GM19438 (cell line): ENCODE data around the gene SLC47A2.
"Not testable (repeated sequence)": the region's sequence is repeated elsewhere in the genome, so short reads cannot be mapped to it uniquely, and the experiment has no call there.

Experiments used
- ATAC-seq: cut with Tn5 transposase; IDR thresholded peaks from one replicate; pipeline ENCODE4 v1.9.1; 2021; ENCODE audit warnings: low read depth; ENCODE audit not compliant: unreplicated experiment

The SLC47A2 gene

DNA sequence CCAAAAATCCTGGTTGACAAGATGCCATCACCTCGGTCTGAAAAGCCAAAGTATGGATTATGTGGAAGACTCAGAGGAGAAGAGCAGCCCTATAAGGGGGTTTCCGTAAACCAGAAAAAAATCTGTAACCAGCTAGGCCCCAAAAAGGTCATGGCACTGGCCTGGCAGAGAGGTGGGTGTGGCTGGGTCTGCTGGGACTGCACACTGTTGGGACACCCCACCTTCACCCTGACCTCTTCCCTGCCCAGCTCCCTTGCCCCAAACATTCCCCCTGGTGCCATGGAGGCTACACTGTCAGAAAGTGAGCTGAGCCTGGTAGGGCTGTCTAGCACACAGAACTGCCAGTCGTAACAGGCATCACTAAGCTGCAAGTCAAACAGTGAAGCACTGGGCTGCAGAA is 6.5 kb downstream of the SLC47A2 start:
- ATAC-seq: no peak

GRCh38 chr17:19708431-19709175 is 7.8 kb downstream of the SLC47A2 start:
- no peak for ATAC-seq

DNA sequence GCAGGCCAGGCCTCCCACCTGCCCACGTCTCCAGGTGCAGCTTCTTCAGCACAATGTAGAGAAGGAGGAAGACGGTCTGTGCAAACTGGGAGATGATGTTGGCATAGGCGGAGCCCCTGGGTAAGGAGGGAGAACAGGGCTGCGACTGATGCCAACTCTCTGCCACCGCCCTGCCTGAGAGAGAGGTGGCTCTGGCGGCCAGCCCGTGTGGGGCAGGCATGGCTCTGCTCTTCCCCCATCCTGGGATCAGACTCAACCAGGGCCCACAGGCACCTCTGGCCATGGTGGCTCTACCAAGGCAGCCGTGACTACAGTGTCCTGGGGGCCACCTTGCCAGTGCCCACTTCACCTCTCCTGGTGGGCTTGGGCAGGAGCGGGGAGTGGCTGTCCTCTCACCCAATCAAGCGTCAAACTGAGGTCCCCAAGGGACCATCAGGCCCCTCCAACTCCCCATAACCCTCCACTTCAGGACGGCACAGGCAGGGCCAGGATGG is 8.6 kb downstream of the SLC47A2 start:
- no peak for ATAC-seq

DNA sequence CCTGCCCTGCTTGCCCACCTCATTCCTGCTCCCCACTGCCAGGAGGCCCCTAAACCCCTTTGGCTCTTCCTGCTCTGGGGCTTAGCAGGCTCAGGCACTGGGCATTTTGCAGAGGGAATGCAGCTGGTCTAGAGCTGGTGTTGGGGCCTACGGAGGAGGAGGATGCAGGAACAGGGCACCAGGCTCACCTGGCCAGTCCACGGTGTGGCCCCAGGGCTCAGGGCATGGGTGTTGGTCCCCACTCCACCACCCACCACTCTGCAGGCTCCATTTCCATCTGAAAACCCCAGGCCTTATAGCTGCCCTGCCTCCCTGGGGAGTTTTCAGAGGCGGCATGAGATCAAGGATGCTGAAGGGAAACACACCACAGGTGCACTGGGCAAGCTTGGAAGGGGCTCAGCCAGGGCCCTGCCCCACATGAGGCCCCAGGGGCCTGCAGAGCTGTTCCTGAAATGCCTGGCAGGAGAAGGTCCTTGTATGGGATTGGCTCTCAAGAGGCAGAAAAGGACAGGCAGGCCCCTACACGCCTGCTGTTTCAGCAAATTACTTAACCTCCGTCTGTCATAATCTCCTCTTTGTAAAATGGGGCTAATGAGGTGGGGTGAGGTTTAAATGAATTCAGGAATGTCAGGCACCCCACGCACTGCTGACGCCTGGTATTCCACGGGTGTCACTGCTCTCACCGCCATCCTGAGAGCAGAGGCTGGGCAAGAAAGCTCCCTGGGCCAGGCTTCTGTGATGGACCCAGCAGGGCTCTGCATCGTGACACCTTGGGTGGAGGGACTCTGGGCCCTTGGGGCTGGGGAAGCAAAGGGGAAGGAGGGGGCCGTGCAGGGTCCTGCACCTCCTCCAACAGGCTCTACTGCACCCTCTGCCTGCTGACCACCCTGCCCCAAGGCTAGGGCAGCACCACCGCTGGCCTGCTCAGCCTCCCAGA is 9.3 kb downstream of the SLC47A2 start:
- ATAC-seq: no peak

- no peak for ATAC-seq
Observed at GRCh38 chr17:19705771-19706770, 10.3 kb downstream of the SLC47A2 start.

DNA sequence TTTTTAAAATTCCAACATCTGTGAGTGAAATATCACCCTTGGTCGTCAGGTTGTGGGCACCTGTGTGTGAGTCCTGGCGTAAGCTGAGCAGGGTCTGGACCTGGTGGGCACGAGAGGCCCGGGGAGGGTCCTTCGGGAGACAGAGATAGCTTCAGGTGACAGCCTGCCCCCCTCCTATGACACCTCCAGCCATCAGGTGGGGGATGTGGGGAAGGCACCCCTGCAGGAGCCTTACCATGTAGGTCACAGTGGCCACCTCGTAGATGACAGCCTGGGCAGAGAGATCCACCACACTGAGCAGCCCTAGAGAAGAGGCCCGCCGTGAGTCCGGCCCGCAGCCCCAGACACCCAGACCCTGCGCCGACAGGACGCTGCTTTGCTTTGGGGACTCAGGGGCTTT is 11.2 kb downstream of the SLC47A2 start:
- ATAC-seq: no peak

- ATAC-seq: no peak
Observed at GRCh38 chr17:19703828-19704613, 12.4 kb downstream of the SLC47A2 start.

DNA sequence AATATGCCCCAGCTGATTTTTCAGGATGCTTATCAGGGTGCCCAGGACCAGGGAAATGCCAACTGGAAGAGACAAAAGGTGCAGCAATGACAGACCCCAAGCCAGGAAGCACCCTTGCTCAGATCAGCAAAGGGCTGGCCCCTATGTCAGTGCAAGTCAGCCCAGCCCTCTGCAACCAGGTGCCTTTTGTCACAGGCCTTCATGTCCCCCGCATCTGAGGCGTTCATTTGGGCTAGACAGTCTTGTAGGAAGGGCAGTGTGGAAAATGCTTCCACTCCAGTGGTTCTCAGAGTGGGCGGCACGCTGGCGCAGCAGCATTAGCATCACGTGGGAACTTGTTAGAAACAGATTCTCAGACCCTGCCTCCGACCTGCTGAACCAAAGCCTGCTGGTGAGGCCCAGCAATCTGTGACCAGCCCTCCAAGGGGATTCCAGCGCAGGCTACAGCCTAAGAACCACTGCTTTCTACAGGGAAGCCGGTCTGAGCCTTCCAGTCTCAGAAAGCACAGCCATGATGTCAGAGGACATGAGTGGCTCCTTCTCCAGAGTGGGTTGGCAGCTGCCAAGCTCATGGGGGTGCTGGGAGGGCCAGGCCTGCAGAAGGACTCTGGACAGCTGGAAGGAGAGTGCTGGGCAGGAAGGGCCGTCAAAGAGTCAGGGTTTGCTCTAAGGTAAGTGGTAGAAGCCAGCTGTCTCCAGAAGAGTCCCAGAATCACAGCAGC is 13.1 kb downstream of the SLC47A2 start:
- no peak for ATAC-seq

GRCh38 chr17:19702217-19702641 is 14.2 kb downstream of the SLC47A2 start:
- no peak for ATAC-seq

DNA sequence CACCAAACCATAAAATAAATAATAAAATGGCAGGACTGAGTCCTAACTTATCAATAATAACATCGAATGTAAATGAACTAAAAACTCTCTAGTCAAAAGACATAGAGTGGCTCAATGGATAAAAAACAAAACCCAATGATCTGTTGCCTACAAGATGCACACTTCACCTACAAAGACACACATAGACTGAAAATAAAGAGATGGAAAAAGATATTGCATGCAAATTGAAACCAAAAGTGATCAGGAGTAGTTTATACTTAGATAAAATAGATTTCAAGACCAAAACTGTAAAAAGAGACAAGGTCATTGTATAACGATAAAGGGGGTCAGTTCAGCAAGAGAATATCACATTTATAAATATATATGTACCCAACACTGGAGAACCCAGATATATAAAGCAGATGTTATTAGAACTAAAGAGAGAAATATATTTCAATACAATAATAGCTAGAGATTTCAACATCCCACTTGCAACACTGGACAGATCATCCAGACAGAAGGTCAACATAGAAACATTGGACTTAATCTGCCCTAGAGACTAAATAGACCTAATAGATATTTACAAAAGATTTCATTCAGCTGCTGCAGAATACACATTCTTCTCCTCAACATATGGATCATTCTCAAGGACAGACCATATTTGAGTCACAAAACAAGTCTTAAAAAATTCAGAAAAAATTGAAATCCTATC is 29.8 kb downstream of the SLC47A2 start:
- ATAC-seq: no peak

- ATAC-seq: not testable (repeated sequence)
Observed at GRCh38 chr17:19684909-19685580, 31.3 kb downstream of the SLC47A2 start.

DNA sequence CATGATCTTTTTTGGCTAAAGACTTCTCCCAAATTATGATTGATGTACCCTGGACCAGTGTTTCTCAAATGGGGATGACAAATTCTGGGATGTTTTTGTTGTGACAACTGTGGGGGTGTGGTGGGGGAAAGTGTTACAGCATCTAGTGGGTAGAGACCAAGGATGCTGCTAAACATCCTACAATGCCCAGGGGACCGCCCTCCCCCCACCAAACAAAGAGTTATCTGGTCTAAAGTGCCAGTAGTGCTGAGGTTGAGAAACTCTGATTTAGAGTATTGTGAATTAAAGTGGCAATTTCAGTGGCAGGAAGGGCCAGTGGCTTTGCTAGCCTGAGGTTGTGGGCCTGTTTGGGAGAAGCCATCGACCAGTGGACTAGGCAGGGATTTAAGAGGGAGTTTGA is 33.3 kb downstream of the SLC47A2 start:
- ATAC-seq: no peak

GRCh38 chr17:19678581-19679453 is 37.6 kb downstream of the SLC47A2 start:
- ATAC-seq: no peak

DNA sequence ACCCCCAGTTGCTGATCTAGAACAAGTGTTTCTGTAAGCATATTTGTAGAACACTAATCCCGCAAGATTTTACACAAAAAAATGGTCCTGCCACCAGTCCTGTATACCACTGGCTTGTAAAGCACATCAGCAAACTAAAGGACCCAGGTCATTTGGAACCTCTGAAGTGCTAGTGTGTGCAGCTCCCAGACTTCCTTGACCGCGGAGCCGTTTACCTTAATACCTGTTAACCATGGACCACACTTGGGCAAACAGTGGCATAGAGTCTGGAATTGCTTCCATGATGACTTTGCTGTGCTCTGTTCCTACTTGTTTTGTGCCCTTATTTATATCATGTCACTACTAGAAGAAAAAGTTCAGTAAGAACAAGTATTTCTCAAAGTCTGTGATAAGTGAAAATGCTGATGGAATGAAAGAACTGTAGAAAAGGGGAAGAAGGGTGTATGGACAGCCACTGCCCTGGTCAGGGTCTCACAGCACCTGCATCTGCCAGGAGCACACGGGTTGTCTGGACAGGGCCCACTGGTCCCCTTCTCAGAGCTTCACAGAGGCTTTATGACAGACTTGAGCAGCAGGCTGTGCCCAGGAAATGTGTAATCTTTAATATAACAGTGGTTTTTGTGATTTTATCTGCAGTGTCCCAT is 38.5 kb downstream of the SLC47A2 start:
- no peak for ATAC-seq

- no peak for ATAC-seq
Observed at GRCh38 chr17:19676896-19677295, 39.5 kb downstream of the SLC47A2 start.

DNA sequence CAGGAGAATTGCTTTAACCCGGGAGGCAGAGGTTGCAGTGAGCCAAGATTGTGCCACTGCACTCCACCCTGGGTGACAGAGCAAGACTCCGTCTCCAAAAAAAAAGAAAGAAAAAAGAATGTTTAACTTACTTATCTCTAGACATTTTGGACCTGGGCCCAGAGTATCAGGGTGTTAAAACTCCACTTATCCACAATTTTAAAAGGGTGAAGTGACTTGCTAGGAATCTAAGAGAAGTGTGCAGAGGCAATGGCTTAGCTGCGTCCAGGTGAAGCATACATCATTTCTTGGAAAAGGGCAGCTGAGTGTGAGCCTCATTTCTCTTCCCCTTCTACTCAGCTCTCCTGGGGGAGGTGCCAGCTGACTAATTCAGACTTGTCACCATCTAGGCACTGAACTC is 42.8 kb downstream of the SLC47A2 start:
- ATAC-seq: no peak
